HepG2 (cell line): ENCODE data around the gene C1orf198. TPM values are rescaled to one million over a fixed set of nuclear protein-coding genes. Genes with fewer than 3 reads are reported as not detected.

Experiments used
- ATAC-seq: fragments of 200-7000 bp; cut with Tn5 transposase; 3 replicates; pipeline ENCODE4 v1.9.1; 2020; ENCODE audit warnings: mild to moderate bottlenecking, moderate library complexity
- BruUV-seq: library from RNA; stranded (reverse); fragments of 400-500 nt; replicated peaks from 2 replicates; lab custom pipeline; 2021; lab: Mats Ljungman, UMichigan
- CTCF ChIA-PET: fragments of 300-600 bp; formaldehyde crosslinking; extraction: SDS; loops from one replicate; lab custom pipeline; 2021; ENCODE audit warnings: low total read pairs, inconsistent platforms, low intra/inter-chr PET ratio; lab: Yijun Ruan, JAX
- POLR2A ChIA-PET: fragments of 350-600 bp; sonication (Branson Sonifier 250); formaldehyde crosslinking; loops from one replicate; lab custom pipeline; 2020; ENCODE audit warnings: antibody characterized with exemption, inconsistent platforms; lab: Yijun Ruan, JAX
- DNase-seq: peaks from one replicate; pipeline ENCODE4 v3.0.0-alpha.2; 2015; ENCODE audit warnings: low spot score
- FAIRE-seq: peaks from 3 replicates; lab custom pipeline; 2011; peaks lifted over from hg19 to GRCh38; lab: Jason Lieb, UNC
- H2AFZ ChIP-seq: one replicate; pipeline ENCODE4 v1.6.1; 2011; ENCODE audit warnings: low read length, inconsistent platforms
- H3K27ac ChIP-seq: fragments of 300-600 bp; 3 replicates; pipeline ENCODE4 v1.8.0; 2011; ENCODE audit warnings: mixed run types, mild to moderate bottlenecking, mixed read lengths, low read length, inconsistent platforms; ENCODE audit not compliant: insufficient read depth; ENCODE audit errors: extremely low read length
- H3K27me3 ChIP-seq, 2 experiments: fragments of 200-600 bp in 1 of 2; 2 replicates in 1 of 2; 3 replicates in 1 of 2; pipeline versions ENCODE4 v1.6.0 to v1.8.0; 2011; ENCODE audit warnings: low read length in 2 of 2, mild to moderate bottlenecking in 2 of 2, moderate library complexity in 2 of 2, inconsistent platforms in 1 of 2; ENCODE audit not compliant: insufficient read depth in 2 of 2, control insufficient read depth in 1 of 2
- H3K36me3 ChIP-seq, 2 experiments: fragments of 200-600 bp in 1 of 2; replicated peaks in 1 of 2; 2 replicates in 1 of 2; 3 replicates in 1 of 2; pipeline versions ENCODE4 v1.5.1 to v1.8.0; 2011; ENCODE audit warnings: low read length in 2 of 2, inconsistent platforms in 1 of 2; ENCODE audit not compliant: insufficient read depth in 2 of 2, control insufficient read depth in 1 of 2
- H3K4me1 ChIP-seq: 2 replicates; pipeline ENCODE4 v1.5.1; 2012; ENCODE audit warnings: low read length, inconsistent platforms; ENCODE audit not compliant: insufficient read depth
- H3K4me2 ChIP-seq: 2 replicates; pipeline ENCODE4 v1.6.0; 2011; ENCODE audit warnings: low read depth, low read length, inconsistent platforms
- H3K4me3 ChIP-seq, 3 experiments: fragments of 200-600 bp in 1 of 3; sonication (generic), shearing (Covaris generic) in 1 of 3; replicated peaks in 1 of 3; 2 replicates each; pipeline ENCODE4 v1.5.1; 2011 to 2016; ENCODE audit warnings: low read length in 3 of 3, inconsistent platforms in 2 of 3, low read depth in 2 of 3, mild to moderate bottlenecking in 2 of 3, control low read depth in 1 of 3, mixed read lengths in 1 of 3; ENCODE audit not compliant: insufficient read depth in 1 of 3
- H3K79me2 ChIP-seq: one replicate; pipeline ENCODE4 v1.6.1; 2011; ENCODE audit warnings: low read length, inconsistent platforms; ENCODE audit not compliant: insufficient read depth
- H3K9ac ChIP-seq: 2 replicates; pipeline ENCODE4 v1.6.0; 2011; ENCODE audit warnings: mild to moderate bottlenecking, low read depth, low read length, inconsistent platforms; ENCODE audit not compliant: insufficient read depth
- H3K9me3 ChIP-seq: 2 replicates; pipeline ENCODE4 v1.5.1; 2012; ENCODE audit warnings: mild to moderate bottlenecking, low read length
- H4K20me1 ChIP-seq: 2 replicates; pipeline ENCODE4 v1.6.0; 2011; ENCODE audit warnings: inconsistent platforms, mild to moderate bottlenecking, low read length, moderate library complexity; ENCODE audit not compliant: insufficient read depth
- CREB1 ChIP-seq, 2 experiments: fragments of 450-650 bp in 1 of 2; IDR thresholded peaks; 2 replicates each; pipeline ENCODE4 v1.6.1; 2016 to 2017; ENCODE audit warnings: control low read depth in 1 of 2, mild to moderate bottlenecking in 1 of 2, missing compliant biosample characterization in 1 of 2, missing genetic modification characterization in 1 of 2
- DR1 ChIP-seq: sonication (generic); formaldehyde crosslinking; IDR thresholded peaks from 2 replicates; pipeline ENCODE4 v1.8.0; 2021; ENCODE audit warnings: mild to moderate bottlenecking, missing genetic modification reagents, inconsistent platforms
- MAF1 ChIP-seq: sonication (generic); formaldehyde crosslinking; IDR thresholded peaks from 2 replicates; pipeline ENCODE4 v1.5.0; 2020; ENCODE audit warnings: missing genetic modification reagents, borderline replicate concordance
- MAFG ChIP-seq: sonication (generic); formaldehyde crosslinking; IDR thresholded peaks from 2 replicates; pipeline ENCODE4 v1.5.1; 2020; ENCODE audit warnings: mild to moderate bottlenecking, missing genetic modification reagents
- MED1 ChIP-seq: sonication (generic); formaldehyde crosslinking; IDR thresholded peaks from 2 replicates; pipeline ENCODE4 v1.4.0; 2020; ENCODE audit warnings: missing genetic modification reagents
- REPIN1 ChIP-seq: sonication (generic); formaldehyde crosslinking; IDR thresholded peaks from 2 replicates; pipeline ENCODE4 v1.8.0; 2022; ENCODE audit warnings: missing genetic modification reagents, low read depth, mild to moderate bottlenecking, borderline replicate concordance
- RERE ChIP-seq: IDR thresholded peaks from 2 replicates; pipeline ENCODE4 v1.6.1; 2016; ENCODE audit warnings: low read depth, missing genetic modification reagents, missing compliant biosample characterization
- SNAPC2 ChIP-seq: sonication (generic); formaldehyde crosslinking; IDR thresholded peaks from 2 replicates; pipeline ENCODE4 v1.8.1; 2022; ENCODE audit warnings: mild to moderate bottlenecking, missing genetic modification reagents
- ZBTB38 ChIP-seq: sonication (generic); formaldehyde crosslinking; IDR thresholded peaks from 2 replicates; pipeline ENCODE4 v1.5.1; 2020; ENCODE audit warnings: mild to moderate bottlenecking, missing genetic modification reagents
- ZNF138 ChIP-seq: sonication (generic); formaldehyde crosslinking; IDR thresholded peaks from 2 replicates; pipeline ENCODE4 v1.5.0; 2020; ENCODE audit warnings: mild to moderate bottlenecking, low read depth, missing genetic modification reagents
- ZNF883 ChIP-seq: sonication (generic); formaldehyde crosslinking; IDR thresholded peaks from 2 replicates; pipeline ENCODE4 v1.5.1; 2020; ENCODE audit warnings: mild to moderate bottlenecking, missing genetic modification reagents; ENCODE audit errors: not compliant biosample characterization
- ZNF891 ChIP-seq: sonication (generic); formaldehyde crosslinking; IDR thresholded peaks from 2 replicates; pipeline ENCODE4 v1.5.0; 2020; ENCODE audit warnings: mild to moderate bottlenecking, missing genetic modification reagents
- WGBS: methylation state at CpG from one replicate; pipeline ENCODE4 v1.1.6; 2017; ENCODE audit warnings: low lambda C conversion rate; 5-methylcytosine and 5-hydroxymethylcytosine counted together
- in situ Hi-C: cut with HindIII; loops from 2 replicates; pipeline ENCODE4 v1.10.0; 2017; ENCODE audit warnings: low pct_unique_long_range_greater_than_20kb; ENCODE audit not compliant: extremely low pct_ligation_motif_present
- intact Hi-C: fragments of 100-400 bp; cut with micrococcal nuclease; formaldehyde crosslinking; loops from one replicate; pipeline ENCODE4 v1.10.0; 2022; ENCODE audit not compliant: unreplicated experiment
- polyA plus RNA-seq, 8 experiments: library from polyadenylated mRNA; depleted of rRNA in 3 of 8; stranded (reverse) in 7 of 8; unstranded in 1 of 8; fragments of >200 nt; fragmentation: Illumina TruSeq in 4 of 8; extraction: Trizol in 4 of 8; gene quantifications; 2 replicates each; pipeline versions ENCODE4 v1.2.1 to v1.2.3, GENCODE V29; 2011 to 2016; ENCODE audit warnings: low read depth in 4 of 8, missing spikeins in 1 of 8, mixed read lengths in 1 of 8; ENCODE audit not compliant: insufficient read depth in 1 of 8
- total RNA-seq, 5 experiments: library from RNA; depleted of rRNA; stranded (reverse); fragments of >200 nt; fragmentation: Illumina TruSeq; extraction: Trizol; gene quantifications; 2 replicates each; pipeline ENCODE4 v1.2.3, GENCODE V29; 2016; ENCODE audit warnings: low read depth in 1 of 5
- TF ChIP-seq, protein P1 (sequence below): sonication (generic); formaldehyde crosslinking; IDR thresholded peaks from 2 replicates; pipeline ENCODE4 v1.5.1; 2020; ENCODE audit warnings: mild to moderate bottlenecking, missing genetic modification reagents

C1orf198 gene
- total and polyA plus RNA-seq, 2 of the 13 experiments (the other 11 are each of a cell fraction or from before 2014, with no cell fraction given) = 12.7 to 13.4 TPM

DNA sequence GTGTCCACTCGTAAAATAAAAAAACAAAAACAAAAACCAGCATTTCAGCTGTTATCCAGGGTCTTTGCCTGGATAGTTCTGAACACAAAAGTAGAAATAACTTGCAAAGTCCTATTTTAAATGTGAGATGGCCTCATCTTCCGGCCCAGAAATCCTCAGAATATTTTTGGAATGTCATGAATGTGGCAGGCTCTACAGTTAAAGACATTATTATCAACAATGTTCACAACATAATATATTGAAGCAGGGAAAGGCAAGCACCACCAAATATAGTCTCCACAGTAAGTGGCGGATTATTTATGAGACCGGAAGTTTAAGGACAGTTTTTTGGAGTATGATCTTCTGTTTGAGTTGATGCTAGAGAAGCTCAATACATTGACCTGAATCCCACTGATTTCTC is 1.2 kb upstream of the C1orf198 start (continued):
- TF ChIP-seq RERE = no peak
- TF ChIP-seq SNAPC2 (CRISPR knock-in tag) = no peak
- TF ChIP-seq ZNF883 (CRISPR knock-in tag) = no peak

GRCh38 chr1:230868736-230869385 is 540 bp upstream of the C1orf198 start:
- DNase-seq = peak; percentile 41
- Histone ChIP-seq H3K9ac (peak overlapping the region; percentile 95), H3K27ac (peak overlapping the region; percentile 86), H3K27me3 (no peaks in the 10 kb centered on the region), H2AFZ (no peak overlapping the region), H3K4me3 (peak overlapping the region; percentile 62 to 79 (median 71)), H3K36me3 (no peaks in the 10 kb centered on the region; a peak in 2 of 5 replicates), H3K4me1 (peaks cover 53% of the 10 kb centered on the region), H3K4me2 (peak overlapping the region; percentile 90), H3K9me3 (no peaks in the 10 kb centered on the region), H3K79me2 (peaks cover 13% of the 10 kb centered on the region), H4K20me1 (no peaks in the 10 kb centered on the region)
- no peak for FAIRE-seq
- under 1% methylated on average over 9 of the region's 40 CpGs for WGBS
- ATAC-seq = peak; percentile 84
- intact Hi-C loops (no loop called here), in situ Hi-C loops (no loop called here)
- CTCF ChIA-PET = no interaction called here
- no TSS peak for BruUV-seq
- POLR2A ChIA-PET = interaction anchor here (0.6 to 1.6 kb wide), 16 partner anchors 10 to 469 kb away, joined by 3 to 8 read pairs (median 3); partner anchors contain the start of genes COG2, EXOC8, SPRTN and TTC13
- TF ChIP-seq ZNF891 (CRISPR knock-in tag) (peak; percentile 56; the same call in 1 of the 2 replicates), ZNF138 (CRISPR knock-in tag) (no peak), DR1 (CRISPR knock-in tag) (peak; percentile 39; the same call in 1 of the 2 replicates), MED1 (CRISPR knock-in tag) (0 out of 2 replicates have a peak, but pooled peaks have one; percentile 47), ZBTB38 (0 out of 2 replicates have a peak, but pooled peaks have one; percentile 21), MAFG (CRISPR knock-in tag) (0 out of 2 replicates have a peak, but pooled peaks have one; percentile 16), MAF1 (CRISPR knock-in tag) (no peak), REPIN1 (CRISPR knock-in tag) (no peak), CREB1 (IDR thresholded peaks at IDR 0.05) (no peak), CREB1 (CRISPR knock-in tag; IDR thresholded peaks at IDR 0.05) (no peak)
- TF ChIP-seq, protein P1, sequence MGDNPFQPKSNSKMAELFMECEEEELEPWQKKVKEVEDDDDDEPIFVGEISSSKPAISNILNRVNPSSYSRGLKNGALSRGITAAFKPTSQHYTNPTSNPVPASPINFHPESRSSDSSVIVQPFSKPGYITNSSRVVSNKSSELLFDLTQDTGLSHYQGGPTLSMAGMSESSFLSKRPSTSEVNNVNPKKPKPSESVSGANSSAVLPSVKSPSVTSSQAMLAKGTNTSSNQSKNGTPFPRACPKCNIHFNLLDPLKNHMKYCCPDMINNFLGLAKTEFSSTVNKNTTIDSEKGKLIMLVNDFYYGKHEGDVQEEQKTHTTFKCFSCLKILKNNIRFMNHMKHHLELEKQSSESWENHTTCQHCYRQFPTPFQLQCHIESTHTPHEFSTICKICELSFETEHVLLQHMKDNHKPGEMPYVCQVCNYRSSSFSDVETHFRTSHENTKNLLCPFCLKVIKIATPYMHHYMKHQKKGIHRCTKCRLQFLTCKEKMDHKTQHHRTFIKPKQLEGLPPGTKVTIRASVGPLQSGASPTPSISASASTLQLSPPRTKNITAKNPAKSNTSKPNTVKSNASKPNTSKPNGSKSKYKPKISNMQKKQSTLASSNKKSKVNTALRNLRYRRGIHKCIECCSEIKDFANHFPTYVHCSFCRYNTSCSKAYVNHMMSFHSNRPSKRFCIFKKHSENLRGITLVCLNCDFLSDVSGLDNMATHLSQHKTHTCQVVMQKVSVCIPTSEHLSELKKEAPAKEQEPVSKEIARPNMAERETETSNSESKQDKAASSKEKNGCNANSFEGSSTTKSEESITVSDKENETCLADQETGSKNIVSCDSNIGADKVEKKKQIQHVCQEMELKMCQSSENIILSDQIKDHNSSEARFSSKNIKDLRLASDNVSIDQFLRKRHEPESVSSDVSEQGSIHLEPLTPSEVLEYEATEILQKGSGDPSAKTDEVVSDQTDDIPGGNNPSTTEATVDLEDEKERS (CRISPR knock-in tag) = 0 out of 2 replicates have a peak, but pooled peaks have one; percentile 12
